ENCODE data around the gene LYZL4.

LYZL4 gene

DNA sequence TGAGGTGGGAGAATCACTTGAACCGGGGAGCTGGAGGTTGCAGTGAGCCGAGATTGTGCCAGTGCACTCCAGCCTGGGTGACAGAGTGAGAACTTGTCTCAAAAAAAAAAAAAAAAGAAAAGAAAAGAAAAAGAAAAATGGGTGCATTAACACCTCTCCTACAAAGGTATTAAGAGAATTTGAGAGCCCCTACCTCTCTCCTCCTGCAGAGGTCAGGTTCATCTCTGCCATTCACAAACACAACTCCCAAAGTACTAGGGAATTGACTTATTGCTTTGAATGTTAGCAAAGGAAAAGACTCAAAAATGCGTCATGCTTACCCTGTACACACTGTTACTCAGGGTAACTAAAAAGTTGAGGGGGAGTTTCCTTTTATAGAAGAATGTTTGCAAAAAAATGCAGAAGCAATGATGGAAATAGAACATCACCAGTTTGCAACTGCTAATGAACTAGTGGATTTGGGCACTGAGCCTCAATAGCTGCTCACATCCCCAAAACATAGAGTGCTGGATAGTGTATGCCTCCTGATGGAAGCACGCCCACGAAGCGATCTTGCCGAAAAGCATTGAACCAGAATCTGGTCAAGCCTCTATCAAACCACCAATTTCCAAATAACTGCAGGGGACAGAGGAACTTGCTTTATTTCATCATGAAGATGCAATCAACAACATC lies 15.5 kb upstream of the LYZL4 start:
- DNase-seq: no peak

DNA sequence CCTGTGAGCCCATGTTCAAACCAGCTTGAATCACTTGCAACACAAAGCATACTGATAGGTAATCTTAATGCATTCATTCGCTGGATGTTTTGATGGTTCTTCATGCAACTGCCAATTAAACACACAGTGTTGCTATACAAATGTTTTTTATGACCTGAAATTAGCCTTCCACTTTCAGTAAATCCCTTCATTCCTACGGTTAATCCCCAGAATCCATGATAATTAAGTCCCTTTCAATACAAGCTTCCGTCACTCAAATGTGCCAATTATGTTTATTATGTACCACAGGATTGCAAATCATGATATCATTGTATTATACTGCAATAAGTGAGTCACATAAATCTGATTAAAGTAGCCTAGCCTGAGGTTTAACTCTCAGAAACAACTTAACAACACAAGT lies 14.5 kb upstream of the LYZL4 start:
- DNase-seq: no peak

GRCh38 chr3:42421818-42422796 lies 11.7 kb upstream of the LYZL4 start:
- DNase-seq: no peak

- DNase-seq: no peak
Observed at GRCh38 chr3:42419563-42419962, 9.2 kb upstream of the LYZL4 start.

DNA sequence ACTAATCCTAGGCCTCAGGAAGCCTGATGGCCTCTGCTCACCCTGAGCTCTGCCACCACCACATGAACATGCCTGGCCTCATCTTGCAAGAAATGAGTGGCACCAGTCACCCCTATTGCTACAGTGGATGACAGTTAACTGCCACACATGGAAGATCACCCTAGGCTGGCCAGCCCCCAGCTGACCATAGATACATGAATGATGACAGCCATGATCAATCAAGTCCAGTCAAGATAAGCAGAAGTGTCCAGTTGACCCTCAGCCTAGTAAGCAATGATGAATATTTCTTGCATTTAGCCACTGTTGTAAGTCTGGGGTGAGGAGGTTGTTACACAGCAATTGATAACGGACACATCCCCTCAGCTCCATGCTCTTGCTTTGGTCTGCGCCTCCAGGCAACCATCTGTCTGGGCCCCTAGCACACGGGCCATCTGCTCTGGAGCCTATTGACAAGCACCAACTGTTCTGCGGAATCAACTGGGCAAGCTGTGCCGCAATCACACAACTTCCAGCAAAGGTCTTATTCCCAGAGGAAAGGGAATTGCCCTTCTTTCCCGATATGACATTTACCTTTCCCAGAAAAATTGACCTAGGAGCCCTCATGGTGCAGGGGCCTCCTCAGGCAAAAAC lies 2.2 kb upstream of the LYZL4 start:
- DNase-seq: no peak

- no peak for DNase-seq
Observed at GRCh38 chr3:42411429-42411828, 1.0 kb upstream of the LYZL4 start.

GRCh38 chr3:42408156-42408555 lies 2.3 kb downstream of the LYZL4 start:
- DNase-seq: no peak

- no peak for DNase-seq
Observed at GRCh38 chr3:42406727-42407450, 3.5 kb downstream of the LYZL4 start.

GRCh38 chr3:42405857-42406256 lies 4.6 kb downstream of the LYZL4 start:
- DNase-seq: no peak

DNA sequence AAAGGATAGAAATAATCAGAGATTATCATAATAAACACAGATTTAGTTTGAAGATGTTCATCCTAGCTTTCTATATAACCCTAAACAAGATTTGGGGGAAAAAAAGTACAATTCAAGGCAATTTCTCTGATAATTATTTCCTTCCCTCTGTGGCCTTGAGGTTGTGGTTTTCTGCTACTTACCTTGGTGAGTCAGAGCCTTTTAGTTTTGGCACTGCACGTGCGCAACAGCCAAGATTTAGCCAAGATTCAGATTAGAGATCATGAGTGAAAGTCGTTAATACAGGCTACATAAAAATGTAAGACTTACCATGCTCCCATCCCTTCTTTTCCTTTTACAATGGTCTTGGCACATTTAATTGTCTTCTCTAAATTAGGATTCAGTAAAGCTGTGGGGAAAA lies 6.7 kb downstream of the LYZL4 start:
- no peak for DNase-seq

GRCh38 chr3:42402394-42403096 lies 7.9 kb downstream of the LYZL4 start:
- DNase-seq: no peak

GRCh38 chr3:42398080-42398479 lies 12.3 kb downstream of the LYZL4 start:
- DNase-seq: no peak

DNA sequence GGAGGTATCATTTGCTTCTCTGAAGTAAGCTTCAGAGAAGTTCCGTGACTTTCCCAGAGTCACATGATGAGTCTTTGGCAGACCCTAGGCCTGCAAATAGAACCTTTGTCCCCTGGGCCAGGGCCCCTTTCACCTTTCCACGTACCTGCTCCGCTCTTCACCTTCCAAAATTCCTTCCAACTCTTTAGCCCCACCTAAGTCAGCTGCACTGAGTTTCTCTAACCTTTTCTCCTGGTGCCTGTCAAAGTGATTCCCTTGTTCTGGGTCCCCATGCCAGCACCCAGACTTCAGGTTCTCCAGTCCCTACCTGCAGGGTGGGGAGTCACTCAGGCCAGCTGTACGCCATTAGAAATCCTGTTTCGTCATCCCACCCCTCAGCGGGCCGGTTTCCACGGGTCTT lies 12.8 kb downstream of the LYZL4 start:
- DNase-seq: no peak

GRCh38 chr3:42394579-42395288 lies 15.7 kb downstream of the LYZL4 start:
- no peak for DNase-seq

- no peak for DNase-seq
Observed at GRCh38 chr3:42387802-42388651, 22.4 kb downstream of the LYZL4 start.

DNA sequence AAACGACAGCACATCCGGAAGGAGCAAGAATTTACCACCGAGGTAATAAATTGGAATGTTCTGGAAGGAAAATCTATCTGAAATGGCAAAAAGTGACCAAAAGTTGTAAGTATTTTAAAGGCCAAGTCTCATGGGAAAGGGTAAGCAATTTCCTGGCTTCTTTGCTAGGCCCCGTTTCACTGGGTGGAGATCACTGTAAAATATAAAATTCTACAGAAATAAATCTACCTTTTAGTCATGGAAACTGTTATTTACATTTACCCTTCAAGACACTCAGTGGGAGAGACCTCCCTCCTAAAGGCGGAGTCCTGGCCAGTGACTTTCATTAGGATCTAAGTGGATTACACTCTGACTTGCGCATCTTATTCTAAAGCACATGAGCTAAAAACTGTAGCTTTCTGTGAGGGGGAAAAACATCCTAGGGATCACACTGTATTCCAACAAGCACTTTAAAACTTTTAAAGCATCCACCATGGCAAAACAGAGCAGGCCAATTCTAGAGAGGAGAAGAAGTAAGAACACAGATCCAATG lies 28.8 kb downstream of the LYZL4 start:
- DNase-seq: no peak

GRCh38 chr3:42377681-42378080 lies 32.7 kb downstream of the LYZL4 start:
- DNase-seq: no peak

- no peak for DNase-seq
Observed at GRCh38 chr3:42376344-42376798, 34.0 kb downstream of the LYZL4 start.

DNA sequence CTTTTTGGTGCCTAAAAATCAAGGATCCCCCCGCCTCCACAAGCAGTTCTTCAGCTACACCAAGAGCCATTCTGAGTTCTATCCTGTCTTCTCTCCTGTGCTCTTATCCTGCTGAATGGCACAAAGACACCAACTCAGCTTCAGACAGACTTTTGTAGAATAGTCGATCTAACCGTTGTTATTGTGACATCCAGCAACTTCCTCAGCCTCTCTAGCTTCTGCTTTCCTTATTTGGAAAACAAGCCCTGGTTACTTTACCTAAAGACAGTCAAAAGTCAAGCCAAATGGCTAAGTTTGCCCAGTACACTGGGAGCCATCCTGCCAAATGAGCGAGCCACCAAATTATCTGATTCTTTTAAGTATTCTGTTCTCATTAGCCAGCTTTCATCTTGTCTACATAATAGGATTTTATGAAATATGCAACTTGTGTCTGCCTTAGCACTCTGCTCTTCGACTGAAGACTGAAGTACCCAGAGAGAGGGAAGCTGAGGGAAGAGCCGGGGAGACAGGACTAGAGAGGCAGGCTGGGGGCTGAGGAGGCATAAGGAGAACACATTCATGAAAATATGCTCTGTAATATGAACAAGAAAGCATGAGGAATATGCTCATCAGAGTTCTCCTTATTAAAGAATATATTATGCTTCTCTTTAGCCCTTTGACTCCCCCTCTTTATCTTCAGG lies 35.1 kb downstream of the LYZL4 start:
- DNase-seq: no peak

DNA sequence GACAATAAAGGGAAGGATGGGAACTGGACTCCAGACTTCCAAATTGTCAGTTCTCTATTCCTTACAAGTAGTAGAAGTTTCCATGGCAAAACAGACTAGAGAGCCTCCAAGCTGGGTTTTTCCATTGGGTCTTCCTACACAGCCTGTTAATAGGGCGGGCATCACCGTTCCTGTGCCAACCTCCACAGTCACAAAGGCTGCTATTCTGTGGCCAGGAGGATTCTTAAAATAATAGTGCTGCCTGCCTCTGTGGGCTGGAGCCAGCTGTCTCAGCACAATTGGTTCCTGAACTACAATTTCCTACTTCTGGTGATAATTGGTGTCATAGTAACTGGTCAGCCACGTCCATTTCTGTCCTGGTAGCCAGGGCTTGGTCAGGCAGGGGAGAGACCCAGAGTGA lies 38.6 kb downstream of the LYZL4 start:
- DNase-seq: no peak
